Breast epithelium (tissue), 3 donors: Measurements from ENCODE around the gene DARS2.

Source experiments
- POLR2A ChIP-seq: fragments of 450-650 bp; IDR thresholded peaks from one replicate; pipeline ENCODE4 v1.6.1; 2016; ENCODE audit warnings: antibody characterized with exemption, mild to moderate bottlenecking, moderate library complexity
- TF ChIP-seq, protein P1 (sequence below), 3 donors: fragments of 450-650 bp; IDR thresholded peaks; one replicate each; pipeline ENCODE4 v1.5.1; 2016 to 2017; ENCODE audit warnings: antibody characterized with exemption in 3 of 3, mild to moderate bottlenecking in 3 of 3, moderate library complexity in 3 of 3

DNA sequence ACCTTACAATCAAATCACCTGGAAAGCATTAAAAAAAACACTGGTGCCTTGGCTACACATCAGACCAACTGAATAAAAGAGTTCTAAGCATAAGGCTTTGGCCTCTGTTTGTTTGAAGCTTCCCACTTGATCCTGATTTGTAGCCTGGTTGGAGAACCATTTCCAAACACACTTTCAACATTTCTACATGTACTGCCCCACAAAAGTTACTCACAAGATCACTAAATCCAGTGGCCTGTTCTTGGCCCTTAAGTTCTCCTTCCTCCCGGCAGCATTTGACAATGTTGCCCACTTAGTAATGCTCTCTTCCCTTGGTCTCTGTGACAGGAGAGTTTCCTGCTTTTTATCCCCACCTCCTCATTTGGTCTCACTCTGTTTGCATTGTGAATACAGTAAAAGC is 31.5 kb downstream of the DARS2 start:
- TF ChIP-seq, protein P1, sequence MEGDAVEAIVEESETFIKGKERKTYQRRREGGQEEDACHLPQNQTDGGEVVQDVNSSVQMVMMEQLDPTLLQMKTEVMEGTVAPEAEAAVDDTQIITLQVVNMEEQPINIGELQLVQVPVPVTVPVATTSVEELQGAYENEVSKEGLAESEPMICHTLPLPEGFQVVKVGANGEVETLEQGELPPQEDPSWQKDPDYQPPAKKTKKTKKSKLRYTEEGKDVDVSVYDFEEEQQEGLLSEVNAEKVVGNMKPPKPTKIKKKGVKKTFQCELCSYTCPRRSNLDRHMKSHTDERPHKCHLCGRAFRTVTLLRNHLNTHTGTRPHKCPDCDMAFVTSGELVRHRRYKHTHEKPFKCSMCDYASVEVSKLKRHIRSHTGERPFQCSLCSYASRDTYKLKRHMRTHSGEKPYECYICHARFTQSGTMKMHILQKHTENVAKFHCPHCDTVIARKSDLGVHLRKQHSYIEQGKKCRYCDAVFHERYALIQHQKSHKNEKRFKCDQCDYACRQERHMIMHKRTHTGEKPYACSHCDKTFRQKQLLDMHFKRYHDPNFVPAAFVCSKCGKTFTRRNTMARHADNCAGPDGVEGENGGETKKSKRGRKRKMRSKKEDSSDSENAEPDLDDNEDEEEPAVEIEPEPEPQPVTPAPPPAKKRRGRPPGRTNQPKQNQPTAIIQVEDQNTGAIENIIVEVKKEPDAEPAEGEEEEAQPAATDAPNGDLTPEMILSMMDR (IDR thresholded peaks at IDR 0.05), result no peak
- no peak for TF ChIP-seq POLR2A
